Suprapubic skin (tissue), 4 donors: ENCODE measurements around the gene EPS8.

ENCODE experiments used
- POLR2A ChIP-seq, 2 donors: fragments of 450-650 bp; IDR thresholded peaks; one replicate each; pipeline ENCODE4 v1.6.1; 2017; ENCODE audit warnings: antibody characterized with exemption in 2 of 2, mild to moderate bottlenecking in 2 of 2, moderate library complexity in 2 of 2
- POLR2AphosphoS5 ChIP-seq, 3 donors: sonication (generic); formaldehyde crosslinking; IDR thresholded peaks; one replicate each; pipeline ENCODE4 v1.6.1; 2017; ENCODE audit warnings: antibody characterized with exemption in 3 of 3
- TF ChIP-seq, protein P1 (sequence below), 2 donors: fragments of 200-600 bp in 1 of 2; fragments of 450-650 bp in 1 of 2; sonication (generic) in 1 of 2; IDR thresholded peaks; one replicate each; pipeline ENCODE4 v1.5.1; 2016 to 2019; ENCODE audit warnings: antibody characterized with exemption in 2 of 2, mild to moderate bottlenecking in 1 of 2, moderate library complexity in 1 of 2

DNA sequence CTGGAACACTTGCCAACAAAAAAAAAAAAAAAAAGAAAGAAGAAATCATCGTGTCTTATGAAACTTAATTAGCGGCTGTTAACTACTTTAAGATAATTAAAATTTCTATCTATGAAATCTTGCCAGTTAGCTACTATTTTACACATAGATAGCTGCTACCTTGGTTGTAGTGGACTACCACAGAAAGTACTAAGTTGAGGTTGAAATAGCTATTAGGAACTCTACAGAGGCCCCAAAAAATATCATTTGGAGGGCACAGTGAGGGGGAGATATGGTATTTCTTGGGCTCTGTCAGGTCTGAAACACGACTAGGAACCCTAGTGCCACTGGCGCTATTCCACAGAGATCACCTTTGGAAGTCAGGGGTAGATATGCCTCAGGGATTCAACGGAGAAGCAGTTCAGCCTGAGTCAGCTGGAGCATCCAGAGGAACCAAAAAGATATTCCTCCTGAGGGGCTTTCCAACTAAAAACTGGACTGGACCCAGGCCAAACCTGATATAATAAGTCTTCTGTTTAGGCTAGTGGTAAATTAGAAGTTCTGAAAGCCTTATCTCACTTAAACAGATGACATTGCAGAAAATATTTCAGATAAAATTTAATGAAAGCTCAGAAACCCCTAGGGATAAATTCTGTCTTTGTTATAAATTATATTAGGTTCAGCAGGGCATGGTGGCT is 126.1 kb downstream of the EPS8 start:
- no peak for TF ChIP-seq POLR2AphosphoS5 (IDR thresholded peaks at IDR 0.05)
- TF ChIP-seq POLR2A (IDR thresholded peaks at IDR 0.05) = no peak
- TF ChIP-seq, protein P1, sequence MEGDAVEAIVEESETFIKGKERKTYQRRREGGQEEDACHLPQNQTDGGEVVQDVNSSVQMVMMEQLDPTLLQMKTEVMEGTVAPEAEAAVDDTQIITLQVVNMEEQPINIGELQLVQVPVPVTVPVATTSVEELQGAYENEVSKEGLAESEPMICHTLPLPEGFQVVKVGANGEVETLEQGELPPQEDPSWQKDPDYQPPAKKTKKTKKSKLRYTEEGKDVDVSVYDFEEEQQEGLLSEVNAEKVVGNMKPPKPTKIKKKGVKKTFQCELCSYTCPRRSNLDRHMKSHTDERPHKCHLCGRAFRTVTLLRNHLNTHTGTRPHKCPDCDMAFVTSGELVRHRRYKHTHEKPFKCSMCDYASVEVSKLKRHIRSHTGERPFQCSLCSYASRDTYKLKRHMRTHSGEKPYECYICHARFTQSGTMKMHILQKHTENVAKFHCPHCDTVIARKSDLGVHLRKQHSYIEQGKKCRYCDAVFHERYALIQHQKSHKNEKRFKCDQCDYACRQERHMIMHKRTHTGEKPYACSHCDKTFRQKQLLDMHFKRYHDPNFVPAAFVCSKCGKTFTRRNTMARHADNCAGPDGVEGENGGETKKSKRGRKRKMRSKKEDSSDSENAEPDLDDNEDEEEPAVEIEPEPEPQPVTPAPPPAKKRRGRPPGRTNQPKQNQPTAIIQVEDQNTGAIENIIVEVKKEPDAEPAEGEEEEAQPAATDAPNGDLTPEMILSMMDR (IDR thresholded peaks at IDR 0.05) = no peak
